Measurements from ENCODE around the gene GALNT11.

DNA sequence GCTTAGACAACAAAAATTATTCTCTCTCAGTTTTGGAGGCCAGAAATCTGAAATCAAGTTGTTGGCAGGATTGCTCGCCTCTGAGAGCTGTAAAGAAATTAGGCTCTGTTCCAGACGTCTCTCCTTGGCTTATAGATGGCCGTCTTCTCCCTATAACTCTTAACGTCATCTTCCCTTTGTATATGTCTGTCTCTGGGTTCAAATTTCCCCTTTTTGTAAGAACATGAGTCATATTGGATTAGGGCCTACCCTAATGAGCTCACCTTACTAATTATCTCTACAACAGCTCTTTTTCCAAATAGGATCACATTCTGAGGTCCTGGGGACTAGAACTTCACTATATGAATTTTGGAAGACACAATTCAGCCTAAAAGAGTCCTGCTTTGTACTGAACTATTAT lies 46.9 kb upstream of the GALNT11 start:
- TF ChIP-seq, protein P1, sequence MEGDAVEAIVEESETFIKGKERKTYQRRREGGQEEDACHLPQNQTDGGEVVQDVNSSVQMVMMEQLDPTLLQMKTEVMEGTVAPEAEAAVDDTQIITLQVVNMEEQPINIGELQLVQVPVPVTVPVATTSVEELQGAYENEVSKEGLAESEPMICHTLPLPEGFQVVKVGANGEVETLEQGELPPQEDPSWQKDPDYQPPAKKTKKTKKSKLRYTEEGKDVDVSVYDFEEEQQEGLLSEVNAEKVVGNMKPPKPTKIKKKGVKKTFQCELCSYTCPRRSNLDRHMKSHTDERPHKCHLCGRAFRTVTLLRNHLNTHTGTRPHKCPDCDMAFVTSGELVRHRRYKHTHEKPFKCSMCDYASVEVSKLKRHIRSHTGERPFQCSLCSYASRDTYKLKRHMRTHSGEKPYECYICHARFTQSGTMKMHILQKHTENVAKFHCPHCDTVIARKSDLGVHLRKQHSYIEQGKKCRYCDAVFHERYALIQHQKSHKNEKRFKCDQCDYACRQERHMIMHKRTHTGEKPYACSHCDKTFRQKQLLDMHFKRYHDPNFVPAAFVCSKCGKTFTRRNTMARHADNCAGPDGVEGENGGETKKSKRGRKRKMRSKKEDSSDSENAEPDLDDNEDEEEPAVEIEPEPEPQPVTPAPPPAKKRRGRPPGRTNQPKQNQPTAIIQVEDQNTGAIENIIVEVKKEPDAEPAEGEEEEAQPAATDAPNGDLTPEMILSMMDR (conservative IDR thresholded peaks at IDR 0.05; ENCODE audit: low read depth, low read length) = no peak
- TF ChIP-seq RFX5 (IDR thresholded peaks at IDR 0.05; ENCODE audit: low read depth, low read length) = no peak
- no peak for TF ChIP-seq MXI1 (IDR thresholded peaks at IDR 0.05; ENCODE audit: borderline replicate concordance, low read depth, low read length)
- TF ChIP-seq POLR2A (IDR thresholded peaks at IDR 0.05; ENCODE audit: low read depth, low read length) = no peak
- TF ChIP-seq CHD1 (IDR thresholded peaks at IDR 0.05; ENCODE audit: low read depth, low read length) = no peak
- TF ChIP-seq RAD21 (IDR thresholded peaks at IDR 0.05; ENCODE audit: low read length) = no peak
- TF ChIP-seq, protein P2, sequence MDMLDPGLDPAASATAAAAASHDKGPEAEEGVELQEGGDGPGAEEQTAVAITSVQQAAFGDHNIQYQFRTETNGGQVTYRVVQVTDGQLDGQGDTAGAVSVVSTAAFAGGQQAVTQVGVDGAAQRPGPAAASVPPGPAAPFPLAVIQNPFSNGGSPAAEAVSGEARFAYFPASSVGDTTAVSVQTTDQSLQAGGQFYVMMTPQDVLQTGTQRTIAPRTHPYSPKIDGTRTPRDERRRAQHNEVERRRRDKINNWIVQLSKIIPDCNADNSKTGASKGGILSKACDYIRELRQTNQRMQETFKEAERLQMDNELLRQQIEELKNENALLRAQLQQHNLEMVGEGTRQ (IDR thresholded peaks at IDR 0.05; ENCODE audit: low read depth, low read length) = no peak
- TF ChIP-seq CEBPB (IDR thresholded peaks at IDR 0.05; ENCODE audit: low read depth, low read length) = no peak

Data from IMR-90 (cell line).